Upper lobe of left lung (tissue), 6 donors: Measurements from ENCODE around the gene ZFP69. TPM values are rescaled to one million over a fixed set of nuclear protein-coding genes. Genes with fewer than 3 reads are reported as not detected.

ENCODE experiments used
- ATAC-seq, 2 donors: fragments of 200-7000 bp; cut with Tn5 transposase; one replicate each; pipeline ENCODE4 v1.9.1; 2022; ENCODE audit warnings: mild to moderate bottlenecking in 2 of 2, moderate library complexity in 2 of 2; ENCODE audit not compliant: low FRiP score in 2 of 2
- DNase-seq, 2 donors: peaks; one replicate each; pipeline ENCODE4 v3.0.0-alpha.2; 2019 to 2020
- H3K27ac ChIP-seq, 4 donors: fragments of 200-600 bp; sonication (generic); one replicate each; pipeline ENCODE4 v1.5.1; 2016 to 2019
- H3K27me3 ChIP-seq, 4 donors: fragments of 200-600 bp; sonication (generic); one replicate each; pipeline ENCODE4 v1.5.1; 2017 to 2019
- H3K36me3 ChIP-seq, 4 donors: fragments of 200-600 bp; sonication (generic); one replicate each; pipeline ENCODE4 v1.5.1; 2016 to 2019
- H3K4me1 ChIP-seq, 4 donors: fragments of 200-600 bp; sonication (generic); one replicate each; pipeline ENCODE4 v1.5.1; 2018 to 2019
- H3K4me3 ChIP-seq, 4 donors: fragments of 200-600 bp; sonication (generic); one replicate each; pipeline ENCODE4 v1.5.1; 2017 to 2019; ENCODE audit warnings: mild to moderate bottlenecking in 2 of 4, moderate library complexity in 1 of 4
- H3K9me3 ChIP-seq, 4 donors: fragments of 200-600 bp; sonication (generic); one replicate each; pipeline ENCODE4 v1.5.1; 2018 to 2019
- CTCF ChIP-seq, 6 experiments: fragments of 450-650 bp in 4 of 6; fragments of 200-600 bp in 2 of 6; sonication (generic) in 2 of 6; IDR thresholded peaks; one replicate each; pipeline ENCODE4 v1.5.1; 2016 to 2019; ENCODE audit warnings: antibody characterized with exemption in 6 of 6
- EP300 ChIP-seq, 4 donors: sonication (generic); formaldehyde crosslinking; IDR thresholded peaks; one replicate each; pipeline ENCODE4 v1.5.1; 2017; ENCODE audit warnings: antibody characterized with exemption in 4 of 4, control low read depth in 2 of 4
- POLR2A ChIP-seq, 4 donors: fragments of 450-650 bp; IDR thresholded peaks; one replicate each; pipeline ENCODE4 v1.5.1; 2016 to 2017; ENCODE audit warnings: antibody characterized with exemption in 4 of 4, mild to moderate bottlenecking in 2 of 4
- POLR2AphosphoS5 ChIP-seq, 2 donors: sonication (generic); formaldehyde crosslinking; IDR thresholded peaks; one replicate each; pipeline ENCODE4 v1.5.1; 2017; ENCODE audit warnings: antibody characterized with exemption in 2 of 2
- WGBS, 2 donors: methylation state at CpG; one replicate each; pipeline ENCODE4 v1.1.5; 2017 to 2018; 5-methylcytosine and 5-hydroxymethylcytosine counted together
- total RNA-seq, 6 donors: library from RNA; depleted of rRNA in 4 of 6; stranded (reverse); fragments of >200 nt in 4 of 6; gene quantifications; one replicate each; pipeline versions ENCODE4 v1.1.0 to v1.2.1, GENCODE V29; 2016 to 2021
- donor health status: DM: no; HTN: no; CAD: no; lungs with moderate emphysema.
- donor health status: DM: no; HTN: yes; CAD: no; lungs with severe emphysema.

The ZFP69 gene
- total RNA-seq, 6 donors from 2014 or later, result 1.3 to 5.2 (median 3.1) TPM

GRCh38 chr1:40534589-40534988, 57.5 kb downstream of the ZFP69 start:
- Histone ChIP-seq H3K9me3 (no peaks in the 10 kb centered on the region), H3K4me3 (no peak overlapping the region), H3K4me1 (peaks cover 14 to 20% (median 15%) of the 10 kb centered on the region in 4 donors), H3K27ac (no peak overlapping the region), H3K36me3 (no peaks in the 10 kb centered on the region), H3K27me3 (no peaks in the 10 kb centered on the region)
- DNase-seq (no peak), ATAC-seq (no peak)
- TF ChIP-seq POLR2A (IDR thresholded peaks at IDR 0.05) (no peak), EP300 (IDR thresholded peaks at IDR 0.05) (no peak), CTCF (IDR thresholded peaks at IDR 0.05) (no peak), POLR2AphosphoS5 (IDR thresholded peaks at IDR 0.05) (no peak)

- DNase-seq (no peak), ATAC-seq (no peak)
- H3K36me3 ChIP-seq, result peaks cover 0 to 5% (median 0%) of the 10 kb centered on the region in 4 donors
- H3K27ac ChIP-seq, result no peak overlapping the region
- TF ChIP-seq POLR2A (IDR thresholded peaks at IDR 0.05) (no peak), CTCF (IDR thresholded peaks at IDR 0.05) (no peak), EP300 (IDR thresholded peaks at IDR 0.05) (no peak), POLR2AphosphoS5 (IDR thresholded peaks at IDR 0.05) (no peak)
- WGBS, 2 donors, result 94 to 98% methylated on average over 2 of the region's 2 CpGs
- no peaks in the 10 kb centered on the region for H3K27me3 ChIP-seq
- no peak overlapping the region for H3K4me3 ChIP-seq
- no peaks in the 10 kb centered on the region for H3K9me3 ChIP-seq
- peaks cover 11 to 18% (median 13%) of the 10 kb centered on the region in 4 donors for H3K4me1 ChIP-seq
Measured at GRCh38 chr1:40535732-40536131, 58.6 kb downstream of the ZFP69 start.

- Histone ChIP-seq H3K4me1 (no peaks in the 10 kb centered on the region), H3K9me3 (no peaks in the 10 kb centered on the region), H3K27me3 (no peaks in the 10 kb centered on the region), H3K4me3 (no peak overlapping the region), H3K36me3 (peaks cover 0 to 41% (median 11%) of the 10 kb centered on the region in 4 donors), H3K27ac (no peak overlapping the region)
- DNase-seq (no peak), ATAC-seq (no peak)
- TF ChIP-seq POLR2AphosphoS5 (IDR thresholded peaks at IDR 0.05), result no peak
- no peak for TF ChIP-seq CTCF (IDR thresholded peaks at IDR 0.05)
- no peak for TF ChIP-seq EP300 (IDR thresholded peaks at IDR 0.05)
- TF ChIP-seq POLR2A (IDR thresholded peaks at IDR 0.05), result no peak
- 55 to 67% methylated on average over 7 of the region's 7 CpGs for WGBS, 2 donors
Measured at GRCh38 chr1:40539338-40539737, 62.2 kb downstream of the ZFP69 start.

Other genes with a start within 250 kb of the ZFP69 start
- gene TMCO2, start 229.4 kb upstream of the ZFP69 start, total RNA-seq, result not detected
- 10 to 100 TPM; 10.3 to 42.8 (median 34.1) TPM for gene ZMPSTE24, start 219.1 kb upstream of the ZFP69 start, total RNA-seq
- gene COL9A2, start 160.0 kb upstream of the ZFP69 start, total RNA-seq, result 10 to 100 TPM in 1 of 6 donors, 1 to 10 TPM in 5; 4.2 to 30.4 (median 5.2) TPM
- 10 to 100 TPM; 68.7 to 95.3 (median 72.2) TPM for gene SMAP2, start 103.6 kb upstream of the ZFP69 start, total RNA-seq
- 1 to 10 TPM in 3 of 6 donors, under 1 TPM in 1, not detected in 2; 0.76 to 1.7 (median 1.4) TPM for gene ZFP69B, start 26.8 kb upstream of the ZFP69 start, total RNA-seq
- gene EXO5, start 31.5 kb downstream of the ZFP69 start, total RNA-seq, result 10 to 100 TPM in 2 of 6 donors, 1 to 10 TPM in 4; 5.5 to 30.4 (median 9.9) TPM
- 1 to 10 TPM; 1.2 to 5.3 (median 3.5) TPM for gene ZNF684, start 54.3 kb downstream of the ZFP69 start, total RNA-seq
- gene RIMS3, start 188.4 kb downstream of the ZFP69 start, total RNA-seq, result 1 to 10 TPM; 2.7 to 9.9 (median 3.5) TPM
- gene NFYC, start 214.4 kb downstream of the ZFP69 start, total RNA-seq, result 10 to 100 TPM; 40.0 to 73.3 (median 50.9) TPM